GM19468 (cell line): Measurements from ENCODE around the gene AGAP1.

Experiments
- ATAC-seq: cut with Tn5 transposase; IDR thresholded peaks from one replicate; pipeline ENCODE4 v1.9.1; 2021; ENCODE audit warnings: mild to moderate bottlenecking, moderate library complexity, moderate number of reproducible peaks; ENCODE audit not compliant: unreplicated experiment; ENCODE audit errors: extremely low read depth

The AGAP1 gene

GRCh38 chr2:235864302-235864701, 370.5 kb downstream of the AGAP1 start:
- no peak for ATAC-seq

DNA sequence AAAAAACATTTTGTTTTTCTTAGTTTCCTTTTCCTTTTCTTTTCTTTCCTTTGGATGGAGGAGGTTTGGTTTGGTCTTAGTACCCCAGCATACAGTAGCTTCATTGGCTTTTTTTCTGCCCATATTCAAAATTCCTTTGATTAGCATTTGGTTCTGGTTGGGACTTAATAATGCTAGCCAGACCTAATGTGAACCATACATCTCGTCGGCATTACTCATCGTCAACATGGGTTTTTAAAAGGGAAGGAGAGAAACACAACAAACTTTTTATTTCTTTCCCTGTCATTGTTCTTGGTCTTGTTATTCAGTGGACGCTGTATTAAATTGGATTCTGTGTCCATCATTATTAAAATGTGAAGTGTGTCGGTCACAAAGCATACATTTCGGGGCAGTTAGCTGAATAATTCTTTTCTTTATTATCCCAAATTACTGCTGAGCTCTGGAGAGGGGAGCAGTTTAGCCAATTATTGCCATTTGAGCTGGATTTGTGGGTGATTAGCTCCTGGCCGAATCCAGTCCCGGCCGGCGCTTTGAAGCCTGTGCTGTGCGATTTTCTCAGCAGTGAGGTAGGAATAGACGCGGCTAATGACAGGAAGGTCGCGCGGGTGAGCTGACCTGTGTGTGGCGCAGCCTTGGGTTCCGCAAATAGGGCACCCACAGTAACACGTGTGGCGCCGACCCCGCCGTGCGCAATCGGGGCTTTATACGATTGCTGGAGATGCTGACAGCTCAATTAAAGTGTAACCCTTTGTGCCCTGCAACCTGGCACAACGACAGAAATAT, 371.1 kb downstream of the AGAP1 start:
- no peak for ATAC-seq

DNA sequence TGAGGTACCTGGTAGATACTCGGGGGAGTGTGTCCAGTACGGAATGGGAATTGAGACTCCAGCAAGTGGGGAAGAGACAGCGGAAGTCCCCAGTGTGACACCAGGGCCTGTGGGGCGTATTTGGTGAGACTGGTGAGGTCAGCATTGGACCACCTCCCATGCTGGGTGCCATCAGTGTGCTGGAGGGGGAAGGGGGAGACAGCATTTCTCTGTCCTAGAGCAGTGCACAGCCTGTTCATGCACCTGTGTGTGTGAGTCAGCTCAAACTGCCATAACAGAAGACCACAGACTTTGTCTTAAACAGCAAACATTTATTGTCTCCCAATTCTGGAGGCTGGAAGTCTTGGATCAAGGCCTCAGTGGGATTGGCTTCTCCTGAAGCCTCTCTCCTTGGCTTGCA, 372.5 kb downstream of the AGAP1 start:
- ATAC-seq: no peak

DNA sequence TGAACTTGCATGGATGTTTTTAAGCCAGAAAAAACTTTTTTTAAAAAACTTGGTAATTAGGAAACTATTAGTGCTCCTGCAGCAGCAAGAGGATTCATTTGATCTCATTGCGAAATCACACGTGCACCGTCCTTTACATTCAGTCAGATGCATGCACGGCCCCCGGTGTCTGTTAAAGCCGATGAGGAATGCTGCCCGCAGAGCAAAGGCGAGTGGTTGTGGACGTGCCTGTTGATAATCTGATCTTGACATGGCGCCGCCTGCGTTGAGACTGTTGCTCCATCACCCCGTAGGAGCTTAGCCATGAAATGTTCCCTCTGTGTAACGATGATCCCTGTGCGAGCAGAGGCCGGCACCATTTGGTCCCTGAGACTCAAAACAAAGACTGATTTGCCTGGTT, 374.4 kb downstream of the AGAP1 start:
- ATAC-seq: no peak

DNA sequence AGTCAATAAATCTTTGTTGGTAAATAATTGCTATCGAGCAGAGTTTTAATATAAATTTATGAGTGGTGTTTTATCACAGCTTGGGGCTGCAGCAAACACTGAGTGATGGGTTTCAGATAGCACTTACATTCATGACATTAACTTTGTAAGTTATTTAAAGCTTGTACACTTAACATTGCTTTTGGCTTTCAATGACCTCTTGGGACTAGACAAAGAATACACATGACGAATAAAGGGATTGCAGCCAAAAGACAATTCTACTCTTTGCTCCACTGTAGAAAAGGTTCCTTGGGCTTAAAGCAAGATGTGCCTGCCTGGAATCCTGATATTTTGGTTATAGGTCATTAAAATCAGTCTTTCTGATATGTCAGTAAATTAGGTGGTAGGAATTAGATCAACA, 374.8 kb downstream of the AGAP1 start:
- ATAC-seq: no peak

GRCh38 chr2:235870515-235870914, 376.7 kb downstream of the AGAP1 start:
- ATAC-seq: no peak

DNA sequence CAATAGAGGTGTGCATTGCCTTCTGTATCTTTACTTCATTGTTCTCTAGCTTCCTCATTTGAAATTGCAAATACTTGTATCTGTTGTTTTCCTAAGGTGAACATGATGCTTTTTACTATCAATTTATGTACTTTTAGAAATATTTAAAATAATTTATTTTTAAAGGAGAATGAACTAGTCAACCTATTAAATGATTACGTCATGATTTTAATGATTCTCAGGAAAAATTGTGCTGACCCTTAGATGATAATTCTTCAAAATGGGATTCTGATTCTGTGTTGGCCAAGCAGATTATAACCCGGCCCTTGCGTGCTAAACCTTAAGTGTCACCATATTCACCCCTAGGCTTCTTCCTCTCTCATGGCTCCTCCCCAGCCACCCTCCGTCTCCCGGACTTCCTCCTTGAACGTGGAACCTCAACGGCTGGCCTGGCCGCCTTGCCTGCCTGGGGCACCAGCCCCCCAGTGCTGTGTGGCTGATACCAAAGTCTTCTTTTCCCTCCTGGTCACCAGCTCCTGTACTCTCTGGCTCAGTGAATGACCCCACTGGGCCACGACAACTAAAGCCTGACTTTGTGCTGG, 382.3 kb downstream of the AGAP1 start:
- ATAC-seq: no peak

- no peak for ATAC-seq
Measured at GRCh38 chr2:235877275-235877802, 383.5 kb downstream of the AGAP1 start.

GRCh38 chr2:235879116-235879515, 385.3 kb downstream of the AGAP1 start:
- ATAC-seq: no peak

GRCh38 chr2:235883675-235884074, 389.8 kb downstream of the AGAP1 start:
- ATAC-seq: no peak

GRCh38 chr2:235889302-235889630, 395.4 kb downstream of the AGAP1 start:
- no peak for ATAC-seq

- no peak for ATAC-seq
Measured at GRCh38 chr2:235893129-235893698, 399.4 kb downstream of the AGAP1 start.

DNA sequence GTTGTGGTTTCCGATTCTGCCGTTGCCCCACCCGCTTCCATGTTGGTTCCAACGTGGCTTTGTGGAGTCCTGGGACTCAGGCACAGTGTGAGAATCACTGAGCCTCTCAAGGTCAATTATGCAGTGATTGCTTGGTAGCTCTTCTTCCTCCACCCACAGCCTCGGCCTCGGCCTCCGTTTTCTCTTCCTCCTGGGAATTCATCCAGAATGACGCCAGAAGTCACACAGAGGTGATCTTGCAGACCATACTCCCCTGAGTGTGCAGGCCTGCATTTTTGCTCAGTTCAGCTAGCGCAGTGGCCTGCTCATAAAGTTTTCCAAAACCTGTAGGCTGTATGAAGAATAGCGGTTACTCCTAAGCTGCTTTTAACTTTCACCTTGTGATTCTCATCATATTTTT, 401.0 kb downstream of the AGAP1 start:
- no peak for ATAC-seq

GRCh38 chr2:235896061-235896460, 402.2 kb downstream of the AGAP1 start:
- no peak for ATAC-seq

DNA sequence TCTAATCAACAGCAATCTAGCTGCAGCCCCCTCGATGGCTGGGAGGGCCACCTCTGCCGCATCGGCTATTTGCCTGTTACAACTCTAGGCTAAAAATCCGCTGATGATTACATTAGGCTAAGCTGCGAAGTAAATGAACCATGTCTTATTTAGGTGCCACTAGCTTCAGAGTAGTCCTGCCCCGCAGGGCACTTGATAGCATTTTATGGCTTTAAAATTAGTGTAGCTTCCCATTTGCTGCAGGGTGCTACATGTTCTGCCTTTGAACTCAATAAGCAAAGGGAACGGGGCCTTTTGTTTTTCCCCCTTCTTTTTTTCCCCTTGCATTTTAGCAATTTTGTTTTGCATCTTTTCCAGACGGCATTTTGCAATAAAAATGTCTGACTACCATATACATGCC, 404.1 kb downstream of the AGAP1 start:
- ATAC-seq: no peak

DNA sequence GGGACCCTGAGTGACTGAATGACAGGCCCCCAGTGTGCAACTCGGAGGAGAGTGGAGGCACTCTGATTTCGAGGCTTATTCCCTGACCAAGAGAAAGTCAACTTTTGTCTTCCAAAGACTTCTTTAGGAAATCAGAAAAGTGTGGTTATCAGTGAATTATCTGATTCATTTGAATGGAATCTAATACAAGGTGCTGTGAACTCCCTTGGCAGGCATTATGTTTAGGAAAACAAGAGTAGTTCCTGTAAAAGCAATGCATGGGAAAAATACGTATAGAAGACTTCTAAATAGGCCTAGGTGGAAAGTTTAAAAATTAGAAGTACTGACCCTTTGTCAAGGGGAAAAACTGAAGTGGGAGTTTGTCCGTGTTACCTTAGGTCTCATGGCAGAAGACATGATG, 404.9 kb downstream of the AGAP1 start:
- no peak for ATAC-seq

DNA sequence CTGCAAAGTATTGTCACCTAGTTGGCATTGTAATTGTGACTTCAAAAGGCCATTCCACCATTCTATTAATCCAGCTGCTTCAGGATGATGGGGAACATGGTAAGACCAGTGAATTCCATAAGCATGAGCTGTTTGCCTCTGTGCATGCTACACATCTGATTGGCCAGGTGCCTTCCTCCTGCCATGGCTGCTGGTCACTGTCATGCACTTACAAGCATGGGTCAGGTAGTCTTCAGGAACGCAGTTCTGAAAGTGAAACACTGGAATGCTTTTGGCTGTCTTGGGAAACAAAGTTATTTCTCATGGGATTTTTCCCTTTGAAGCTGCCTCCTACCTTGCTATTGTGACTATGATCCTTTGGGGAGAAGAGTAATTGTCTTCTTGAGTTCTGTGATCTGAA, 406.8 kb downstream of the AGAP1 start:
- no peak for ATAC-seq

GRCh38 chr2:235901243-235901642, 407.4 kb downstream of the AGAP1 start:
- ATAC-seq: no peak

- ATAC-seq: no peak
Measured at GRCh38 chr2:235903782-235904584, 410.1 kb downstream of the AGAP1 start.

- ATAC-seq: no peak
Measured at GRCh38 chr2:235904585-235904931, 410.7 kb downstream of the AGAP1 start.

DNA sequence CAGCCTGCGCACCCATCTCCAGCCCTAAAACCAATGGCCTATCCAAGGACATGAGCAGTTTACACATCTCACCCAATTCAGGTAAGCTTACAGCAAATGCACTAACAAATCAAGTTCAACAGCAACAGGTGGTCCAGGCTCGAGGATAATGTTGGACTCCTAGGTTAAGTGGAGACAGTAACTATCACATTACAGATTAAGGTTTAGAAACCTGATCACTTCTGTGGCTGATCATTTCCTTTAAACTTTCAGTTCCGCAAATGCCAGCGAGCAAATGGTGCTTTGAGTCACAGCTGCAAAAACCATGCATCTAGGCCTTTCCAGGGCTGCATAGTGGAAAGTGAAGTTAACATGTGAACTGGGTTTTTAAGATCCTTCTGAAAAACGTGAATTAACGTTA, 415.0 kb downstream of the AGAP1 start:
- no peak for ATAC-seq
